Measurements from ENCODE around the gene ARRDC5.

- TF ChIP-seq ZNF398 (tag by site-specific recombination; IDR thresholded peaks at IDR 0.05), result no peak
- TF ChIP-seq PRDM1 (tag by site-specific recombination; IDR thresholded peaks at IDR 0.05), result no peak
- no peak for TF ChIP-seq CTCF (tag by site-specific recombination; IDR thresholded peaks at IDR 0.05)
- no peak for TF ChIP-seq ZNF701 (tag by site-specific recombination; IDR thresholded peaks at IDR 0.05)
- peak; percentile 51 for TF ChIP-seq REST (tag by site-specific recombination; IDR thresholded peaks at IDR 0.05)
- TF ChIP-seq ZNF449 (tag by site-specific recombination; IDR thresholded peaks at IDR 0.05), result no peak
Observed at GRCh38 chr19:4910594-4911281, 8.0 kb upstream of the ARRDC5 start.

Data from HEK293 (cell line).